Ovary (tissue), 3 donors: ENCODE data around the gene PAM.

Source experiments
- POLR2A ChIP-seq: fragments of 450-650 bp; IDR thresholded peaks from one replicate; pipeline ENCODE4 v1.6.1; 2017; ENCODE audit warnings: antibody characterized with exemption, mild to moderate bottlenecking, moderate library complexity
- TF ChIP-seq, protein P1 (sequence below), 3 donors: fragments of 450-650 bp in 2 of 3; fragments of 200-600 bp in 1 of 3; IDR thresholded peaks; one replicate each; pipeline versions ENCODE4 v1.5.1 to v1.8.0; 2016 to 2022; ENCODE audit warnings: antibody characterized with exemption in 3 of 3, mild to moderate bottlenecking in 1 of 3
- donor health status: DM: no; HTN: no; CAD: no.

- TF ChIP-seq, protein P1, sequence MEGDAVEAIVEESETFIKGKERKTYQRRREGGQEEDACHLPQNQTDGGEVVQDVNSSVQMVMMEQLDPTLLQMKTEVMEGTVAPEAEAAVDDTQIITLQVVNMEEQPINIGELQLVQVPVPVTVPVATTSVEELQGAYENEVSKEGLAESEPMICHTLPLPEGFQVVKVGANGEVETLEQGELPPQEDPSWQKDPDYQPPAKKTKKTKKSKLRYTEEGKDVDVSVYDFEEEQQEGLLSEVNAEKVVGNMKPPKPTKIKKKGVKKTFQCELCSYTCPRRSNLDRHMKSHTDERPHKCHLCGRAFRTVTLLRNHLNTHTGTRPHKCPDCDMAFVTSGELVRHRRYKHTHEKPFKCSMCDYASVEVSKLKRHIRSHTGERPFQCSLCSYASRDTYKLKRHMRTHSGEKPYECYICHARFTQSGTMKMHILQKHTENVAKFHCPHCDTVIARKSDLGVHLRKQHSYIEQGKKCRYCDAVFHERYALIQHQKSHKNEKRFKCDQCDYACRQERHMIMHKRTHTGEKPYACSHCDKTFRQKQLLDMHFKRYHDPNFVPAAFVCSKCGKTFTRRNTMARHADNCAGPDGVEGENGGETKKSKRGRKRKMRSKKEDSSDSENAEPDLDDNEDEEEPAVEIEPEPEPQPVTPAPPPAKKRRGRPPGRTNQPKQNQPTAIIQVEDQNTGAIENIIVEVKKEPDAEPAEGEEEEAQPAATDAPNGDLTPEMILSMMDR (IDR thresholded peaks at IDR 0.05): no peak
- TF ChIP-seq POLR2A: no peak
Observed at GRCh38 chr5:103027267-103027666, 272.2 kb downstream of the PAM start.
